Activated naive CD8-positive, alpha-beta T cell treated with anti-CD3 and anti-CD28 coated beads, Interleukin-2, amount 10 ng/mL, durations not matched to agents 7 days and 5 days (primary cell): Measurements from ENCODE around the gene SYNPR. TPM values are rescaled to one million over a fixed set of nuclear protein-coding genes. Genes with fewer than 3 reads are reported as not detected.

Source experiments
- ATAC-seq: fragments of 150-1000 bp; cut with Tn5 transposase; one replicate; pipeline ENCODE4 v1.10.0; 2021; ENCODE audit warnings: low read depth, moderate library complexity
- POLR2A ChIA-PET: fragments of 350-600 bp; sonication (Branson Sonifier 250); formaldehyde crosslinking; loops from one replicate; lab custom pipeline; 2021; ENCODE audit warnings: antibody characterized with exemption; lab: Charles Lee
- DNase-seq: peaks from one replicate; pipeline ENCODE4 v3.0.0; 2021
- H3K27ac Mint-ChIP-seq: one replicate; pipeline ENCODE4 v1.8.0; 2022; ENCODE audit warnings: mild to moderate bottlenecking, mixed read lengths
- H3K27me3 Mint-ChIP-seq: one replicate; pipeline ENCODE4 v1.8.0; 2022; ENCODE audit warnings: mild to moderate bottlenecking, moderate library complexity, mixed read lengths
- H3K36me3 Mint-ChIP-seq: one replicate; pipeline ENCODE4 v1.8.0; 2021; ENCODE audit warnings: mild to moderate bottlenecking, mixed read lengths
- H3K4me1 Mint-ChIP-seq: one replicate; pipeline ENCODE4 v1.8.0; 2021; ENCODE audit warnings: mixed read lengths
- H3K4me3 Mint-ChIP-seq: one replicate; pipeline ENCODE4 v1.8.0; 2022; ENCODE audit warnings: mild to moderate bottlenecking, moderate library complexity, mixed read lengths
- H3K9me3 Mint-ChIP-seq: one replicate; pipeline ENCODE4 v1.8.0; 2021; ENCODE audit warnings: mixed read lengths
- total RNA-seq, 2 experiments: library from RNA; stranded (reverse); gene quantifications; one replicate each; pipeline ENCODE4 v1.2.3, GENCODE V29; 2021

Gene SYNPR
- total RNA-seq, 2 experiments from 2014 or later: not detected

GRCh38 chr3:63328365-63328764 is 50.3 kb downstream of the SYNPR start:
- no peak overlapping the region for H3K27ac Mint-ChIP-seq
- no peak overlapping the region for H3K4me3 Mint-ChIP-seq
- ATAC-seq: no peak
- no peak for DNase-seq
- peaks cover 2% of the 10 kb centered on the region for H3K27me3 Mint-ChIP-seq
- no peaks in the 10 kb centered on the region for H3K4me1 Mint-ChIP-seq
- POLR2A ChIA-PET: no interaction called here
- H3K36me3 Mint-ChIP-seq: no peaks in the 10 kb centered on the region
- no peaks in the 10 kb centered on the region for H3K9me3 Mint-ChIP-seq

GRCh38 chr3:63331520-63331919 is 53.4 kb downstream of the SYNPR start:
- no peaks in the 10 kb centered on the region for H3K9me3 Mint-ChIP-seq
- no peaks in the 10 kb centered on the region for H3K36me3 Mint-ChIP-seq
- H3K27ac Mint-ChIP-seq: no peak overlapping the region
- POLR2A ChIA-PET: no interaction called here
- ATAC-seq (no peak), DNase-seq (no peak)
- no peaks in the 10 kb centered on the region for H3K4me1 Mint-ChIP-seq
- H3K27me3 Mint-ChIP-seq: peaks cover 2% of the 10 kb centered on the region
- H3K4me3 Mint-ChIP-seq: no peak overlapping the region

GRCh38 chr3:63333815-63334214 is 55.7 kb downstream of the SYNPR start:
- POLR2A ChIA-PET: no interaction called here
- Mint-ChIP-seq H3K4me3 (no peak overlapping the region), H3K9me3 (no peaks in the 10 kb centered on the region), H3K27ac (no peak overlapping the region), H3K4me1 (no peaks in the 10 kb centered on the region), H3K36me3 (no peaks in the 10 kb centered on the region), H3K27me3 (peaks cover 2% of the 10 kb centered on the region)
- ATAC-seq (no peak), DNase-seq (no peak)

GRCh38 chr3:63338351-63338750 is 60.2 kb downstream of the SYNPR start:
- Mint-ChIP-seq H3K27ac (no peak overlapping the region), H3K9me3 (no peaks in the 10 kb centered on the region), H3K4me3 (no peak overlapping the region), H3K36me3 (no peaks in the 10 kb centered on the region), H3K27me3 (peaks cover 6% of the 10 kb centered on the region), H3K4me1 (no peaks in the 10 kb centered on the region)
- DNase-seq (no peak), ATAC-seq (no peak)
- POLR2A ChIA-PET: no interaction called here

- POLR2A ChIA-PET: no interaction called here
- peaks cover 11% of the 10 kb centered on the region for H3K27me3 Mint-ChIP-seq
- ATAC-seq: peak; percentile 36
- H3K9me3 Mint-ChIP-seq: no peaks in the 10 kb centered on the region
- peaks cover 1% of the 10 kb centered on the region for H3K4me1 Mint-ChIP-seq
- DNase-seq: no peak
- H3K27ac Mint-ChIP-seq: no peak overlapping the region
- no peak overlapping the region for H3K4me3 Mint-ChIP-seq
- H3K36me3 Mint-ChIP-seq: no peaks in the 10 kb centered on the region
Observed at GRCh38 chr3:63343674-63344073, 65.6 kb downstream of the SYNPR start.

GRCh38 chr3:63344661-63345060 is 66.6 kb downstream of the SYNPR start:
- ATAC-seq: no peak
- Mint-ChIP-seq H3K27me3 (peaks cover 11% of the 10 kb centered on the region), H3K36me3 (no peaks in the 10 kb centered on the region), H3K27ac (no peak overlapping the region), H3K4me3 (no peak overlapping the region), H3K4me1 (peaks cover 1% of the 10 kb centered on the region), H3K9me3 (no peaks in the 10 kb centered on the region)
- POLR2A ChIA-PET: no interaction called here
- DNase-seq: no peak

GRCh38 chr3:63349583-63350573 is 71.8 kb downstream of the SYNPR start:
- Mint-ChIP-seq H3K4me1 (no peaks in the 10 kb centered on the region), H3K27ac (no peak overlapping the region), H3K36me3 (no peaks in the 10 kb centered on the region), H3K27me3 (peaks cover 10% of the 10 kb centered on the region), H3K4me3 (no peak overlapping the region), H3K9me3 (no peaks in the 10 kb centered on the region)
- DNase-seq (no peak), ATAC-seq (no peak)
- POLR2A ChIA-PET: no interaction called here

- H3K27ac Mint-ChIP-seq: no peak overlapping the region
- no peaks in the 10 kb centered on the region for H3K36me3 Mint-ChIP-seq
- H3K4me3 Mint-ChIP-seq: no peak overlapping the region
- DNase-seq: no peak
- POLR2A ChIA-PET: no interaction called here
- no peaks in the 10 kb centered on the region for H3K4me1 Mint-ChIP-seq
- H3K9me3 Mint-ChIP-seq: no peaks in the 10 kb centered on the region
- H3K27me3 Mint-ChIP-seq: peaks cover 6% of the 10 kb centered on the region
- ATAC-seq: no peak
Observed at GRCh38 chr3:63351159-63352007, 73.3 kb downstream of the SYNPR start.

- Mint-ChIP-seq H3K27ac (no peak overlapping the region), H3K4me1 (no peaks in the 10 kb centered on the region), H3K36me3 (no peaks in the 10 kb centered on the region), H3K4me3 (no peak overlapping the region), H3K9me3 (no peaks in the 10 kb centered on the region), H3K27me3 (peaks cover 6% of the 10 kb centered on the region)
- DNase-seq (no peak), ATAC-seq (no peak)
- POLR2A ChIA-PET: no interaction called here
Observed at GRCh38 chr3:63352008-63352279, 73.8 kb downstream of the SYNPR start.

GRCh38 chr3:63353383-63353782 is 75.3 kb downstream of the SYNPR start:
- H3K9me3 Mint-ChIP-seq: no peaks in the 10 kb centered on the region
- H3K27me3 Mint-ChIP-seq: peaks cover 5% of the 10 kb centered on the region
- H3K4me3 Mint-ChIP-seq: no peak overlapping the region
- H3K36me3 Mint-ChIP-seq: no peaks in the 10 kb centered on the region
- no peak for ATAC-seq
- POLR2A ChIA-PET: no interaction called here
- H3K27ac Mint-ChIP-seq: no peak overlapping the region
- H3K4me1 Mint-ChIP-seq: no peaks in the 10 kb centered on the region
- DNase-seq: no peak

- peaks cover 4% of the 10 kb centered on the region for H3K27me3 Mint-ChIP-seq
- POLR2A ChIA-PET: no interaction called here
- ATAC-seq (no peak), DNase-seq (no peak)
- H3K27ac Mint-ChIP-seq: no peak overlapping the region
- no peaks in the 10 kb centered on the region for H3K9me3 Mint-ChIP-seq
- H3K36me3 Mint-ChIP-seq: no peaks in the 10 kb centered on the region
- no peaks in the 10 kb centered on the region for H3K4me1 Mint-ChIP-seq
- no peak overlapping the region for H3K4me3 Mint-ChIP-seq
Observed at GRCh38 chr3:63354160-63354559, 76.1 kb downstream of the SYNPR start.

GRCh38 chr3:63355809-63356208 is 77.7 kb downstream of the SYNPR start:
- H3K9me3 Mint-ChIP-seq: no peaks in the 10 kb centered on the region
- DNase-seq (no peak), ATAC-seq (no peak)
- H3K4me3 Mint-ChIP-seq: no peak overlapping the region
- no peaks in the 10 kb centered on the region for H3K36me3 Mint-ChIP-seq
- no peak overlapping the region for H3K27ac Mint-ChIP-seq
- H3K4me1 Mint-ChIP-seq: no peaks in the 10 kb centered on the region
- no peaks in the 10 kb centered on the region for H3K27me3 Mint-ChIP-seq
- POLR2A ChIA-PET: no interaction called here

GRCh38 chr3:63364495-63364894 is 86.4 kb downstream of the SYNPR start:
- Mint-ChIP-seq H3K27me3 (no peaks in the 10 kb centered on the region), H3K27ac (no peak overlapping the region), H3K4me1 (no peaks in the 10 kb centered on the region), H3K9me3 (no peaks in the 10 kb centered on the region), H3K36me3 (no peaks in the 10 kb centered on the region), H3K4me3 (no peak overlapping the region)
- ATAC-seq (no peak), DNase-seq (no peak)
- POLR2A ChIA-PET: no interaction called here

- POLR2A ChIA-PET: no interaction called here
- ATAC-seq (no peak), DNase-seq (no peak)
- Mint-ChIP-seq H3K27me3 (no peaks in the 10 kb centered on the region), H3K36me3 (no peaks in the 10 kb centered on the region), H3K4me1 (no peaks in the 10 kb centered on the region), H3K9me3 (no peaks in the 10 kb centered on the region), H3K4me3 (no peak overlapping the region), H3K27ac (no peak overlapping the region)
Observed at GRCh38 chr3:63364910-63365309, 86.8 kb downstream of the SYNPR start.
